GM12878 (cell line): Measurements from ENCODE around the gene IFT25. TPM values are rescaled to one million over a fixed set of nuclear protein-coding genes. Genes with fewer than 3 reads are reported as not detected.

Source experiments
- ATAC-seq: fragments of 200-7000 bp; cut with Tn5 transposase; 3 replicates; pipeline ENCODE4 v1.9.1; 2020; ENCODE audit warnings: mild to moderate bottlenecking, moderate library complexity
- BruUV-seq: library from RNA; stranded (reverse); fragments of 400-500 nt; replicated peaks from 2 replicates; lab custom pipeline; 2021; lab: Mats Ljungman, UMichigan
- CTCF ChIA-PET: fragments of 300-600 bp; sonication (Branson Sonifier 250); formaldehyde crosslinking; extraction: SDS; loops from one replicate; lab custom pipeline; 2021; ENCODE audit warnings: inconsistent platforms; lab: Yijun Ruan, JAX
- POLR2A ChIA-PET: fragments of 350-600 bp; formaldehyde crosslinking; extraction: SDS; loops from one replicate; lab custom pipeline; 2021; ENCODE audit warnings: inconsistent platforms; lab: Charles Lee
- RAD21 ChIA-PET: fragments of 300-600 bp; sonication (Branson Sonifier 250); formaldehyde crosslinking; loops from one replicate; lab custom pipeline; 2023; ENCODE audit warnings: antibody characterized with exemption; ENCODE audit not compliant: unreplicated experiment; lab: Charles Lee
- SMC1A ChIA-PET: fragments of 300-600 bp; sonication (Branson Sonifier 250); formaldehyde crosslinking; loops from one replicate; lab custom pipeline; 2023; ENCODE audit not compliant: unreplicated experiment, uncharacterized antibody; lab: Charles Lee
- DNase-seq: peaks from one replicate; pipeline ENCODE4 v3.0.0-alpha.2; 2011; ENCODE audit warnings: low read depth, low spot score
- FAIRE-seq: peaks from 3 replicates; lab custom pipeline; 2011; peaks lifted over from hg19 to GRCh38; lab: Jason Lieb, UNC
- H2AFZ ChIP-seq: 2 replicates; pipeline ENCODE4 v1.6.0; 2011; ENCODE audit warnings: low read depth, low read length, control low read depth; ENCODE audit not compliant: control insufficient read depth
- H3K27ac ChIP-seq: 2 replicates; pipeline ENCODE4 v1.5.1; 2011; ENCODE audit warnings: control low read depth; ENCODE audit not compliant: control insufficient read depth, insufficient read depth
- H3K27me3 ChIP-seq, 2 experiments: replicated peaks in 1 of 2; 2 replicates each; pipeline versions ENCODE4 v1.6.0 to v1.6.1; 2011; ENCODE audit warnings: low read length in 1 of 2; ENCODE audit not compliant: control insufficient read depth in 2 of 2, insufficient read depth in 2 of 2
- H3K36me3 ChIP-seq, 2 experiments: 2 replicates each; pipeline ENCODE4 v1.5.1; 2011; ENCODE audit warnings: low read length in 1 of 2; ENCODE audit not compliant: control insufficient read depth in 2 of 2, insufficient read depth in 2 of 2
- H3K4me1 ChIP-seq: 2 replicates; pipeline ENCODE4 v1.6.1; 2011; ENCODE audit warnings: mild to moderate bottlenecking, low read length, moderate library complexity, mixed read lengths; ENCODE audit not compliant: control insufficient read depth, insufficient read depth
- H3K4me2 ChIP-seq: 2 replicates; pipeline ENCODE4 v1.6.0; 2011; ENCODE audit warnings: control low read depth; ENCODE audit not compliant: control insufficient read depth, insufficient read depth
- H3K4me3 ChIP-seq: fragments of 200-600 bp; sonication (generic); 2 replicates; pipeline ENCODE4 v1.5.1; 2016
- H3K79me2 ChIP-seq: 2 replicates; pipeline ENCODE4 v1.6.0; 2011; ENCODE audit warnings: low read length; ENCODE audit not compliant: control insufficient read depth, insufficient read depth
- H3K9ac ChIP-seq: 2 replicates; pipeline ENCODE4 v1.8.0; 2011; ENCODE audit warnings: low read length, control low read depth, mixed read lengths; ENCODE audit not compliant: control insufficient read depth, insufficient read depth
- H3K9me3 ChIP-seq: replicated peaks from 3 replicates; pipeline ENCODE4 v1.5.1; 2011; ENCODE audit warnings: mild to moderate bottlenecking, low read length; ENCODE audit not compliant: control insufficient read depth, insufficient read depth
- H4K20me1 ChIP-seq: 2 replicates; pipeline ENCODE4 v1.6.0; 2011; ENCODE audit not compliant: control insufficient read depth, insufficient read depth
- BACH1 ChIP-seq: fragments of 450-650 bp; IDR thresholded peaks from 2 replicates; pipeline ENCODE4 v1.6.1; 2017; ENCODE audit warnings: mild to moderate bottlenecking, borderline replicate concordance
- BCL11A ChIP-seq: IDR thresholded peaks from 2 replicates; pipeline ENCODE4 v1.6.1; 2011; ENCODE audit warnings: low read depth, low read length
- CEBPB ChIP-seq, 2 experiments: fragments of 150-350 bp in 1 of 2; IDR thresholded peaks; 2 replicates each; pipeline ENCODE4 v1.6.1; 2012 to 2014; ENCODE audit warnings: low read depth in 2 of 2, low read length in 2 of 2, borderline replicate concordance in 1 of 2, inconsistent platforms in 1 of 2
- CHD2 ChIP-seq: IDR thresholded peaks from 2 replicates; pipeline ENCODE4 v1.6.1; 2011; ENCODE audit warnings: low read depth, low read length, improper control_type of control experiment, borderline replicate concordance
- CREB1 ChIP-seq: IDR thresholded peaks from 2 replicates; pipeline ENCODE4 v1.6.1; 2012; ENCODE audit warnings: low read depth, mild to moderate bottlenecking, inconsistent platforms
- HDGF ChIP-seq: fragments of 450-650 bp; IDR thresholded peaks from 2 replicates; pipeline ENCODE4 v1.6.1; 2016; ENCODE audit warnings: antibody characterized with exemption
- IKZF1 ChIP-seq: fragments of 450-650 bp; conservative IDR thresholded peaks from 2 replicates; pipeline ENCODE4 v1.6.1; 2017; ENCODE audit warnings: antibody characterized with exemption, mild to moderate bottlenecking
- KLF5 ChIP-seq: fragments of 450-650 bp; IDR thresholded peaks from 2 replicates; pipeline ENCODE4 v1.6.1; 2014; ENCODE audit warnings: mild to moderate bottlenecking; ENCODE audit not compliant: partially characterized antibody
- MEF2A ChIP-seq: IDR thresholded peaks from 2 replicates; pipeline ENCODE4 v1.6.1; 2011; ENCODE audit warnings: low read depth, mild to moderate bottlenecking, low read length, moderate library complexity; ENCODE audit not compliant: insufficient read depth
- MYC ChIP-seq: IDR thresholded peaks from 2 replicates; pipeline ENCODE4 v1.6.1; 2011; ENCODE audit warnings: mild to moderate bottlenecking, low read length, moderate library complexity, inconsistent platforms; ENCODE audit not compliant: insufficient read depth, insufficient replicate concordance, insufficient read length, severe bottlenecking
- NFYA ChIP-seq: IDR thresholded peaks from 2 replicates; pipeline ENCODE4 v1.6.1; 2011; ENCODE audit warnings: low read depth, mild to moderate bottlenecking, low read length, improper control_type of control experiment, borderline replicate concordance
- RB1 ChIP-seq: fragments of 450-650 bp; formaldehyde crosslinking; IDR thresholded peaks from 2 replicates; pipeline ENCODE4 v1.6.1; 2017; ENCODE audit warnings: mild to moderate bottlenecking, borderline replicate concordance
- RFX5 ChIP-seq: IDR thresholded peaks from 2 replicates; pipeline ENCODE4 v1.6.1; 2011; ENCODE audit warnings: low read depth, low read length, improper control_type of control experiment
- TAF1 ChIP-seq: IDR thresholded peaks from 2 replicates; pipeline ENCODE4 v1.6.1; 2011; ENCODE audit warnings: mild to moderate bottlenecking, low read depth, low read length, borderline replicate concordance
- TARDBP ChIP-seq: IDR thresholded peaks from 2 replicates; pipeline ENCODE4 v1.6.1; 2016; ENCODE audit warnings: borderline replicate concordance
- TBL1XR1 ChIP-seq: IDR thresholded peaks from 2 replicates; pipeline ENCODE4 v1.6.1; 2012; ENCODE audit warnings: low read depth, low read length, improper control_type of control experiment
- TCF3 ChIP-seq: IDR thresholded peaks from 2 replicates; pipeline ENCODE4 v1.6.1; 2012; ENCODE audit warnings: low read depth, mild to moderate bottlenecking, low read length, borderline replicate concordance; ENCODE audit not compliant: insufficient read depth
- YY1 ChIP-seq: IDR thresholded peaks from 2 replicates; pipeline ENCODE4 v1.6.1; 2011; ENCODE audit warnings: low read depth, mild to moderate bottlenecking, low read length
- ZNF207 ChIP-seq: fragments of 450-650 bp; IDR thresholded peaks from 2 replicates; pipeline ENCODE4 v1.6.1; 2014; ENCODE audit warnings: antibody characterized with exemption, mild to moderate bottlenecking, borderline replicate concordance
- WGBS: methylation state at CpG from one replicate; pipeline ENCODE4 v1.1.6; 2016; ENCODE audit warnings: low lambda C conversion rate; ENCODE audit not compliant: insufficient replicate concordance, insufficient coverage; ENCODE audit errors: missing lambda C conversion rate; 5-methylcytosine and 5-hydroxymethylcytosine counted together
- in situ Hi-C: fragments of 300-500 bp; cut with MboI; formaldehyde crosslinking; loops from 9 replicates; pipeline ENCODE4 v1.14.3; 2018; ENCODE audit warnings: mixed read lengths
- intact Hi-C: fragments of 100-400 bp; cut with micrococcal nuclease; formaldehyde crosslinking; loops from one replicate; pipeline ENCODE4 v1.14.2; 2022; ENCODE audit not compliant: unreplicated experiment
- polyA plus RNA-seq, 11 experiments: library from polyadenylated mRNA; depleted of rRNA in 4 of 11; unstranded in 6 of 11; stranded (reverse) in 5 of 11; fragments of >200 nt; fragmentation: Nextera tagmentation in 4 of 11; fragmentation: Illumina TruSeq in 1 of 11; extraction: Ambion mirVana in 4 of 11; extraction: Trizol in 1 of 11; gene quantifications; 1 replicate in 1 of 11; 2 replicates in 10 of 11; pipeline versions ENCODE4 v1.2.1 to v1.2.3, GENCODE V29; 2011 to 2016; ENCODE audit warnings: inconsistent platforms in 2 of 11, missing spikeins in 2 of 11, low read depth in 1 of 11
- total RNA-seq, 4 experiments: library from RNA; depleted of rRNA in 3 of 4; stranded (reverse); fragments of >200 nt in 3 of 4; fragmentation: Illumina TruSeq in 1 of 4; extraction: Trizol in 1 of 4; gene quantifications; 2 replicates each; pipeline versions ENCODE4 v1.2.1 to v1.2.3, GENCODE V29; 2013 to 2021
- TF ChIP-seq, protein P1 (sequence below): IDR thresholded peaks from 2 replicates; pipeline ENCODE4 v1.6.1; 2012; ENCODE audit warnings: low read depth, low read length, improper control_type of control experiment
- TF ChIP-seq, protein P2 (sequence below): fragments of 450-650 bp; IDR thresholded peaks from 2 replicates; pipeline ENCODE4 v1.6.1; 2017; ENCODE audit warnings: borderline replicate concordance

Gene IFT25
- total and polyA plus RNA-seq, 10 of the 15 experiments (the other 5 are each of a cell fraction or from before 2014, with no cell fraction given), result 55.7 to 242 (median 131) TPM

DNA sequence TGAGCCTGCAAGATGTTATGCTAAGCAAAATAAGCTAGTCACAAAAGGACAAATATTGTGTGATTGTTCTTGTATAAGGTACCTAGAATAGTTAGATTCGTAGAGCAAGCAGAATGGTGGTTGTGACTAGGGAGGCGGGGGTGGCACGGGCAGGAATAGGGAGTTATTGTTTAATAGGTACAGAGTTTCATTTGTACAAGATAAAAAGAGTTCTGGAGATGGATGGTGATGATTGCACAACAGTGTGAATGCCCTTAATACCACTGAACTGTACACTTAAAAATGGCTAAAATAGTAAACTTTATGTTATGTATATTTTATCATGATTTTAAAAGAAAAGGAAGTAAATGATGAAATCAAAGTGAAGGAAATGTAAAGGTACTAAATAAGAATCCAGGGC is 21.3 kb upstream of the IFT25 start (continued):
- TF ChIP-seq TCF3, result no peak
- no peak for TF ChIP-seq MYC
- no peak for TF ChIP-seq TARDBP
- TF ChIP-seq TBL1XR1, result no peak
- TF ChIP-seq, all 136 proteins: peak for 0

DNA sequence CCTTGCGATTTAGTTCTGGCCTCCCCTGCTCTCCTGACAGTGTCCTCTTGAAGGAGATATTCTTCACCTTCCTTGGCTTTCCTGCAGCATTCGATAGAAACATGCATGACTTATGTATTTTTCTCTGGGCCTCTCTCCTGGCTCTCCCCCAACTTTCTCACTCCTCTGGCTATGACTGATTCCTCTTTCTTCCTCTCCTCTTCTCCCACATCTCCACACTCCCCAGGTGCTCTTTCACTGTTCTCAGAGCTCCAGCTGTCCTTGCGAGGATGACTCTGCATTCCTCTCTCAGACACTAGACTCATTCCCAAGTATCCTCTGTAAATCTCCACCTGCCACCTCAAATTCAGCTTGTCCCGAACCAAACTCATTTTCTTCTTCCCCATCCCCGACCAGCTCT is 18.6 kb upstream of the IFT25 start:
- Histone ChIP-seq H2AFZ (no peak overlapping the region), H4K20me1 (no peaks in the 10 kb centered on the region)
- no peak for DNase-seq
- SMC1A ChIA-PET, result no interaction called here
- in situ Hi-C loops, result loop anchor here (5.0 to 25.0 kb wide), 3 partner anchors 48 to 477 kb away; no protein-coding TSS in a partner anchor
- BruUV-seq, result no TSS peak
- no peak for TF ChIP-seq YY1
- TF ChIP-seq RB1, result no peak
- TF ChIP-seq, protein P1, sequence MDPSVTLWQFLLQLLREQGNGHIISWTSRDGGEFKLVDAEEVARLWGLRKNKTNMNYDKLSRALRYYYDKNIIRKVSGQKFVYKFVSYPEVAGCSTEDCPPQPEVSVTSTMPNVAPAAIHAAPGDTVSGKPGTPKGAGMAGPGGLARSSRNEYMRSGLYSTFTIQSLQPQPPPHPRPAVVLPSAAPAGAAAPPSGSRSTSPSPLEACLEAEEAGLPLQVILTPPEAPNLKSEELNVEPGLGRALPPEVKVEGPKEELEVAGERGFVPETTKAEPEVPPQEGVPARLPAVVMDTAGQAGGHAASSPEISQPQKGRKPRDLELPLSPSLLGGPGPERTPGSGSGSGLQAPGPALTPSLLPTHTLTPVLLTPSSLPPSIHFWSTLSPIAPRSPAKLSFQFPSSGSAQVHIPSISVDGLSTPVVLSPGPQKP, result no peak
- TF ChIP-seq KLF5, result no peak
- no peak for TF ChIP-seq RFX5
- TF ChIP-seq CHD2, result no peak
- no peak for TF ChIP-seq IKZF1
- no peak for TF ChIP-seq CREB1
- TF ChIP-seq MEF2A, result no peak
- no peak for TF ChIP-seq TAF1
- no peak for TF ChIP-seq ZNF207
- no peak for TF ChIP-seq CEBPB (IDR thresholded peaks at IDR 0.05; ENCODE audit: borderline replicate concordance in 1 of 2, low read depth in 2 of 2, low read length in 2 of 2)
- TF ChIP-seq BCL11A, result no peak
- TF ChIP-seq, protein P2, sequence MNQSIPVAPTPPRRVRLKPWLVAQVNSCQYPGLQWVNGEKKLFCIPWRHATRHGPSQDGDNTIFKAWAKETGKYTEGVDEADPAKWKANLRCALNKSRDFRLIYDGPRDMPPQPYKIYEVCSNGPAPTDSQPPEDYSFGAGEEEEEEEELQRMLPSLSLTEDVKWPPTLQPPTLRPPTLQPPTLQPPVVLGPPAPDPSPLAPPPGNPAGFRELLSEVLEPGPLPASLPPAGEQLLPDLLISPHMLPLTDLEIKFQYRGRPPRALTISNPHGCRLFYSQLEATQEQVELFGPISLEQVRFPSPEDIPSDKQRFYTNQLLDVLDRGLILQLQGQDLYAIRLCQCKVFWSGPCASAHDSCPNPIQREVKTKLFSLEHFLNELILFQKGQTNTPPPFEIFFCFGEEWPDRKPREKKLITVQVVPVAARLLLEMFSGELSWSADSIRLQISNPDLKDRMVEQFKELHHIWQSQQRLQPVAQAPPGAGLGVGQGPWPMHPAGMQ, result no peak
- TF ChIP-seq HDGF, result no peak
- TF ChIP-seq NFYA, result no peak
- TF ChIP-seq BACH1, result no peak
- TF ChIP-seq, all 136 proteins: peak for 0
- H3K4me1 ChIP-seq, result no peaks in the 10 kb centered on the region
- H3K9me3 ChIP-seq, result no peaks in the 10 kb centered on the region
- H3K27me3 ChIP-seq, result no peaks in the 10 kb centered on the region
- ChIA-PET POLR2A (no interaction called here), CTCF (interaction anchor here (1.1 to 7.4 kb wide), 3 partner anchors 10 to 99 kb away, joined by 3 to 232 read pairs (median 4); no protein-coding TSS in a partner anchor), RAD21 (no interaction called here)
- peaks cover 3 to 20% of the 10 kb centered on the region in 2 experiments for H3K36me3 ChIP-seq
- no peak overlapping the region for H3K4me3 ChIP-seq
- no peak overlapping the region for H3K27ac ChIP-seq
- FAIRE-seq (no peak), ATAC-seq (no peak)
- intact Hi-C loops, result no loop called here
- H3K9ac ChIP-seq, result no peak overlapping the region
- no peak overlapping the region for H3K4me2 ChIP-seq
- WGBS, result 84% methylated on average over 5 of the region's 5 CpGs
- H3K79me2 ChIP-seq, result no peaks in the 10 kb centered on the region
